Colonic mucosa (tissue), 4 donors: ENCODE measurements around the gene CPEB4. TPM values are rescaled to one million over a fixed set of nuclear protein-coding genes. Genes with fewer than 3 reads are reported as not detected.

ENCODE experiments used
- DNase-seq: peaks from one replicate; pipeline ENCODE4 v3.0.0-alpha.2; 2020
- H3K27ac ChIP-seq: fragments of 200-600 bp; one replicate; pipeline ENCODE4 v1.8.0; 2021
- H3K27me3 ChIP-seq: fragments of 200-600 bp; one replicate; pipeline ENCODE4 v1.8.0; 2021
- H3K36me3 ChIP-seq: fragments of 200-600 bp; one replicate; pipeline ENCODE4 v1.8.0; 2021
- H3K4me1 ChIP-seq: fragments of 200-600 bp; one replicate; pipeline ENCODE4 v1.8.0; 2021; ENCODE audit warnings: mild to moderate bottlenecking
- H3K4me3 ChIP-seq: fragments of 200-600 bp; one replicate; pipeline ENCODE4 v1.8.0; 2021
- H3K9ac ChIP-seq, 2 donors: one replicate each; pipeline ENCODE4 v1.7.0; 2013; ENCODE audit warnings: control low read depth in 2 of 2, low read depth in 2 of 2, low read length in 2 of 2
- H3K9me3 ChIP-seq: fragments of 200-600 bp; one replicate; pipeline ENCODE4 v1.8.0; 2021
- CTCF ChIP-seq: fragments of 200-600 bp; IDR thresholded peaks from one replicate; pipeline ENCODE4 v1.8.0; 2022; ENCODE audit warnings: antibody characterized with exemption, mild to moderate bottlenecking
- intact Hi-C: fragments of 100-400 bp; cut with DNase I; formaldehyde crosslinking; loops from one replicate; pipeline ENCODE4 v1.14.1; 2022
- total RNA-seq, 2 donors: library from RNA; stranded (reverse); fragmentation: NEBNext Ultra II Directional in 1 of 2; extraction: Animal tissue kit (Norgen Biotek cat#: 25700) in 1 of 2; gene quantifications; one replicate each; pipeline ENCODE4 v1.2.1, GENCODE V29; 2021
- donor health status: healthy.
- donor health status: DM: no; HTN: no; CAD: no.
- donor health status: DM: no; HTN: no; CAD: no.

CPEB4 gene
- total RNA-seq, 2 donors from 2014 or later, result 23.3 to 41.7 TPM

GRCh38 chr5:173989432-173990082 is 101.4 kb downstream of the CPEB4 start:
- Histone ChIP-seq H3K4me1 (no peaks in the 10 kb centered on the region), H3K9me3 (no peaks in the 10 kb centered on the region), H3K4me3 (no peak overlapping the region), H3K36me3 (no peaks in the 10 kb centered on the region), H3K9ac (no peak overlapping the region), H3K27ac (no peak overlapping the region), H3K27me3 (no peaks in the 10 kb centered on the region)
- TF ChIP-seq CTCF, result no peak
- intact Hi-C loops, result no loop called here
- no peak for DNase-seq

GRCh38 chr5:173997331-173997730 is 109.2 kb downstream of the CPEB4 start:
- no peak for DNase-seq
- H3K9ac ChIP-seq, result no peak overlapping the region
- TF ChIP-seq CTCF, result no peak
- no peaks in the 10 kb centered on the region for H3K36me3 ChIP-seq
- H3K27ac ChIP-seq, result no peak overlapping the region
- no peaks in the 10 kb centered on the region for H3K4me1 ChIP-seq
- no peaks in the 10 kb centered on the region for H3K27me3 ChIP-seq
- no peaks in the 10 kb centered on the region for H3K9me3 ChIP-seq
- no peak overlapping the region for H3K4me3 ChIP-seq
- intact Hi-C loops, result no loop called here

- H3K27me3 ChIP-seq, result no peaks in the 10 kb centered on the region
- intact Hi-C loops, result no loop called here
- no peaks in the 10 kb centered on the region for H3K36me3 ChIP-seq
- no peak overlapping the region for H3K4me3 ChIP-seq
- DNase-seq, result no peak
- TF ChIP-seq CTCF, result no peak
- H3K27ac ChIP-seq, result no peak overlapping the region
- no peaks in the 10 kb centered on the region for H3K4me1 ChIP-seq
- H3K9me3 ChIP-seq, result no peaks in the 10 kb centered on the region
- no peak overlapping the region for H3K9ac ChIP-seq
Observed at GRCh38 chr5:173998531-173998930, 110.4 kb downstream of the CPEB4 start.

GRCh38 chr5:174000076-174000475 is 111.9 kb downstream of the CPEB4 start:
- Histone ChIP-seq H3K36me3 (no peaks in the 10 kb centered on the region), H3K27ac (no peak overlapping the region), H3K9me3 (no peaks in the 10 kb centered on the region), H3K4me3 (no peak overlapping the region), H3K27me3 (no peaks in the 10 kb centered on the region), H3K9ac (no peak overlapping the region), H3K4me1 (no peaks in the 10 kb centered on the region)
- no peak for TF ChIP-seq CTCF
- DNase-seq, result no peak
- intact Hi-C loops, result no loop called here

- H3K27me3 ChIP-seq, result no peaks in the 10 kb centered on the region
- H3K36me3 ChIP-seq, result no peaks in the 10 kb centered on the region
- no peak for TF ChIP-seq CTCF
- H3K4me1 ChIP-seq, result no peaks in the 10 kb centered on the region
- intact Hi-C loops, result no loop called here
- no peak overlapping the region for H3K9ac ChIP-seq
- no peak overlapping the region for H3K4me3 ChIP-seq
- H3K27ac ChIP-seq, result no peak overlapping the region
- no peak for DNase-seq
- H3K9me3 ChIP-seq, result no peaks in the 10 kb centered on the region
Observed at GRCh38 chr5:174003795-174004194, 115.6 kb downstream of the CPEB4 start.
